GM18868 (cell line): Measurements from ENCODE around the gene RPGR.
A peak's percentile ranks its signal among the peaks of the same experiment; 100 is the strongest.

Source experiments
- ATAC-seq: cut with Tn5 transposase; IDR thresholded peaks from one replicate; pipeline ENCODE4 v1.9.1; 2021; ENCODE audit warnings: mild to moderate bottlenecking, moderate library complexity; ENCODE audit not compliant: unreplicated experiment

RPGR gene

GRCh38 chrX:38332505-38332904 lies 5.2 kb upstream of the RPGR start:
- peak; percentile 73 for ATAC-seq

GRCh38 chrX:38327775-38328081 lies 419 bp upstream of the RPGR start:
- no peak for ATAC-seq

- ATAC-seq: no peak
Measured at GRCh38 chrX:38326086-38326485, 1.2 kb downstream of the RPGR start.

GRCh38 chrX:38320819-38321218 lies 6.5 kb downstream of the RPGR start:
- ATAC-seq: no peak

- ATAC-seq: no peak
Measured at GRCh38 chrX:38318606-38319005, 8.7 kb downstream of the RPGR start.

- no peak for ATAC-seq
Measured at GRCh38 chrX:38318196-38318595, 9.1 kb downstream of the RPGR start.

GRCh38 chrX:38315186-38315585 lies 12.1 kb downstream of the RPGR start:
- ATAC-seq: no peak

- no peak for ATAC-seq
Measured at GRCh38 chrX:38313190-38313589, 14.1 kb downstream of the RPGR start.

GRCh38 chrX:38312436-38312835 lies 14.9 kb downstream of the RPGR start:
- no peak for ATAC-seq

GRCh38 chrX:38311743-38312142 lies 15.6 kb downstream of the RPGR start:
- no peak for ATAC-seq

- ATAC-seq: no peak
Measured at GRCh38 chrX:38305971-38306370, 21.3 kb downstream of the RPGR start.

- ATAC-seq: no peak
Measured at GRCh38 chrX:38304010-38304409, 23.3 kb downstream of the RPGR start.

- ATAC-seq: no peak
Measured at GRCh38 chrX:38293741-38294140, 33.6 kb downstream of the RPGR start.

- ATAC-seq: peak; percentile 55
Measured at GRCh38 chrX:38287674-38288073, 39.6 kb downstream of the RPGR start.

- no peak for ATAC-seq
Measured at GRCh38 chrX:38285649-38286048, 41.7 kb downstream of the RPGR start.

GRCh38 chrX:38282049-38282448 lies 45.3 kb downstream of the RPGR start:
- no peak for ATAC-seq

GRCh38 chrX:38279188-38279587 lies 48.1 kb downstream of the RPGR start:
- no peak for ATAC-seq

- no peak for ATAC-seq
Measured at GRCh38 chrX:38278682-38279081, 48.6 kb downstream of the RPGR start.

- no peak for ATAC-seq
Measured at GRCh38 chrX:38277802-38278201, 49.5 kb downstream of the RPGR start.

- ATAC-seq: no peak
Measured at GRCh38 chrX:38277136-38277535, 50.2 kb downstream of the RPGR start.

GRCh38 chrX:38276089-38276488 lies 51.2 kb downstream of the RPGR start:
- ATAC-seq: no peak

GRCh38 chrX:38275615-38276014 lies 51.7 kb downstream of the RPGR start:
- ATAC-seq: peak; percentile 36

- ATAC-seq: no peak
Measured at GRCh38 chrX:38273453-38273852, 53.9 kb downstream of the RPGR start.

GRCh38 chrX:38271154-38271716 lies 56.1 kb downstream of the RPGR start:
- ATAC-seq: peak; percentile 91
